Stimulated activated naive CD8-positive, alpha-beta T cell treated with anti-CD3 and anti-CD28 coated beads, Interleukin-15, amount 100 ng/mL, for 72 hours (primary cell): ENCODE results near the gene SPATA3.
"Not testable (repeated sequence)": the region's sequence is repeated elsewhere in the genome, so short reads cannot be mapped to it uniquely, and the experiment has no call there.

ENCODE experiments used
- ATAC-seq: fragments of 150-1000 bp; cut with Tn5 transposase; 2 replicates; pipeline ENCODE4 v1.10.0; 2021; ENCODE audit warnings: mild to moderate bottlenecking, moderate library complexity
- DNase-seq, 2 donors: peaks; one replicate each; pipeline ENCODE4 v3.0.0; 2021 to 2022
- H3K27ac Mint-ChIP-seq, 2 donors: one replicate each; pipeline ENCODE4 v1.8.0; 2022; ENCODE audit warnings: mild to moderate bottlenecking in 2 of 2, mixed read lengths in 2 of 2, moderate library complexity in 2 of 2
- H3K27me3 Mint-ChIP-seq: one replicate; pipeline ENCODE4 v1.8.0; 2022; ENCODE audit warnings: mixed read lengths
- H3K4me1 Mint-ChIP-seq: one replicate; pipeline ENCODE4 v1.8.0; 2022; ENCODE audit warnings: mild to moderate bottlenecking, mixed read lengths
- H3K4me3 Mint-ChIP-seq, 2 donors: one replicate each; pipeline ENCODE4 v1.8.0; 2022; ENCODE audit warnings: mild to moderate bottlenecking in 2 of 2, mixed read lengths in 2 of 2, moderate library complexity in 1 of 2
- H3K9me3 Mint-ChIP-seq, 2 donors: one replicate each; pipeline ENCODE4 v1.8.0; 2022; ENCODE audit warnings: mixed read lengths in 2 of 2

Gene SPATA3

DNA sequence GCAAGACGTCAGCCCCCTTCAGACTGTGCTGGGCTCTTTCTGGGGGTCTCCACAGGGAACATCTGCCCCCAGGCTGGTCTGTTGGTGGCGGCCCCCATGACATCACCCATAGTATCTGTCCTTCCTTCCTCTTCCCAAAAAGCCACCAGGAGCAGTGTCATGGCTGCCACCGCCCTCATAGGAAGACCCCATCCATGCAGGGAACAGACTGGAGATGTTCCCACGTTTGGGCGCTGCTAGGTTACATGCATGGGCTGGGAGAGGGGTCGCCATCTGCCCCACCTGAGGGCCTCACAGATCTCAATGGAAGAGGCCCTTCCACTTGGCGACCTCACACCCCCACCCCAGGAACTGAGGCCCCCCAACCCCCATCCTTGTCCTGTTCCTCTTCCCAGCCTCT is 5.1 kb downstream of the SPATA3 start:
- peaks cover 26 to 31% of the 10 kb centered on the region in 2 donors for H3K9me3 Mint-ChIP-seq
- peaks cover 12% of the 10 kb centered on the region for H3K4me1 Mint-ChIP-seq
- peak overlapping the region in 1 of 2 donors; percentile 20 for H3K27ac Mint-ChIP-seq
- peaks cover 61% of the 10 kb centered on the region for H3K27me3 Mint-ChIP-seq
- no peak for ATAC-seq
- DNase-seq = no peak
- no peak overlapping the region for H3K4me3 Mint-ChIP-seq

DNA sequence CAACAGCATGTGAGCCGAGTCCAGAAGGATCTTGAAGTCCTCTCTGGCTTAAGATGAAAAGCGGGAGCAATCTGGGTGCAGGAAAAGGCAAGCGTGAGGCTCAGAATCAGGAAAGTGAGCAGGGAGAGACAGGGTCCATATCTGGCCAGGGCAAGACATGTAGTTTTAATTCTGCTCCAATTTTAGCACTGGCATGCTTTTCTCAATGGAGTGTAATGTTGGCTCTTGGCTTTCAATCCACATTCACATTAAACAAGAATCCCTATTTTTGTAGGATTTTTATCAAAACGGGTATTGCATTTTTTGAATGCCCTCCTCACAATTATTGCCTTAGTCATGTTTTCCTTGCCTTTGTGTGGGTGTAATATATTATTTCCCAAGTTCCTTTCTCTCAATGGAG is 6.0 kb downstream of the SPATA3 start:
- H3K4me3 Mint-ChIP-seq = no peak overlapping the region
- DNase-seq (no peak), ATAC-seq (no peak)
- H3K4me1 Mint-ChIP-seq = peaks cover 12% of the 10 kb centered on the region
- H3K27ac Mint-ChIP-seq = no peak overlapping the region
- H3K9me3 Mint-ChIP-seq = peaks cover 22 to 26% of the 10 kb centered on the region in 2 donors
- peaks cover 52% of the 10 kb centered on the region for H3K27me3 Mint-ChIP-seq

DNA sequence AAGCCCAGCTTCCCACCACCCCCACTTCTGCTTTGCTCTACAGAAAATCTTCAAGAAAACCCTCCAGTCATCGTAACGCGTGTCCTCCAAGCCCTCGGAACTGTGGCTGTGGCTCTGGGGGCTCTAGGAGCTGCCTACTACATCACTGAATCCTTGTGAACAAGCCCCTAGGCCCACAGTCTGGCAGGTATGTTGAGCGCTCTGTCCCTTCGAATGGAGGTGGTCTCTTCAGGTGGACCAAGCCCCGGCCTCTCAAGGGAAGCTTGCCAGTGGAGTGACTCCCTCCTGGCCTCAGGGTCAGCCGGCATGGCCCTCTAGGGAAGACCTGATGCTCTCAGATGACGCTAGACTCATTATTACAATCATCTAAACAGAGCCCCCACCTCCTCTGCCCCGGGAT is 6.7 kb downstream of the SPATA3 start:
- DNase-seq (no peak), ATAC-seq (no peak)
- H3K4me3 Mint-ChIP-seq = no peak overlapping the region
- peaks cover 48% of the 10 kb centered on the region for H3K27me3 Mint-ChIP-seq
- peaks cover 12% of the 10 kb centered on the region for H3K4me1 Mint-ChIP-seq
- H3K9me3 Mint-ChIP-seq = peaks cover 19 to 20% of the 10 kb centered on the region in 2 donors
- no peak overlapping the region for H3K27ac Mint-ChIP-seq

DNA sequence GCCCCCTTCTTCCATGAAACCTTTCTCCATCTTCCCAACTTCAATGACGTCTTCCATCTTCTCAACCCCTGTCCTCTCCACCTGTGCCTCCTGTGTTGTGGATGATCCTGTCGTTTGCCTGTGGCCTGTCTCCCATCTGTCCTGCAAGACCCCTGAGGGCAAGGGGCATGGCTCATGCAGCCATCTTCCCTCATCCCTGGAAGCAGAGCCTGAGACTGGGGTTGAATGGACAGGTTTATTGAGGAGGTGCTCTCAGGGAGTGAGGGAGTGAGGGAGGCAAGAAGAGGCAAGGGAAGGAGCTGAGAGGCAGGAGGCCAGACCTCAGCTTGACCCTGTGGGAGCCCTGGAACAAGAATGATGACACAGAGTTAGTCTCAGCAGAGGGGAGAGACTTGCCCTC is 7.3 kb downstream of the SPATA3 start:
- Mint-ChIP-seq H3K27me3 (peaks cover 48% of the 10 kb centered on the region), H3K27ac (no peak overlapping the region), H3K9me3 (peaks cover 19 to 20% of the 10 kb centered on the region in 2 donors), H3K4me1 (peaks cover 12% of the 10 kb centered on the region), H3K4me3 (no peak overlapping the region)
- no peak for ATAC-seq
- no peak for DNase-seq

DNA sequence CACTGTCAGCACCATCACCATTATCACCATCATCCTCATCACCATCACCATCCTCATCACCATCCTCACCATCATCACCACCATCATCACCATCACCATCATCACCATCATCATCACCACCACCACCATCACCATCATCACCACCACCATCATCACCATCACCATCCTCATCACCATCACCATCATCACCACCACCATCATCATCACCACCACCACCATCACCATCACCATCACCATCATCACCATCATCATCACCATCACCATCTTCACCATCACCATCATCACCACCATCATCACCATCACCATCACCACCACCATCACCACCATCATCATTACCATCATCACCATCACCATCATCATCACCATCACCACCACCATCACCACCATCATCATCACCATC is 9.0 kb downstream of the SPATA3 start:
- Mint-ChIP-seq H3K27me3 (peaks cover 35% of the 10 kb centered on the region), H3K4me1 (peaks cover 12% of the 10 kb centered on the region), H3K9me3 (peaks cover 19 to 20% of the 10 kb centered on the region in 2 donors)
- not testable (repeated sequence) for DNase-seq, ATAC-seq, H3K4me3 Mint-ChIP-seq, H3K27ac Mint-ChIP-seq

DNA sequence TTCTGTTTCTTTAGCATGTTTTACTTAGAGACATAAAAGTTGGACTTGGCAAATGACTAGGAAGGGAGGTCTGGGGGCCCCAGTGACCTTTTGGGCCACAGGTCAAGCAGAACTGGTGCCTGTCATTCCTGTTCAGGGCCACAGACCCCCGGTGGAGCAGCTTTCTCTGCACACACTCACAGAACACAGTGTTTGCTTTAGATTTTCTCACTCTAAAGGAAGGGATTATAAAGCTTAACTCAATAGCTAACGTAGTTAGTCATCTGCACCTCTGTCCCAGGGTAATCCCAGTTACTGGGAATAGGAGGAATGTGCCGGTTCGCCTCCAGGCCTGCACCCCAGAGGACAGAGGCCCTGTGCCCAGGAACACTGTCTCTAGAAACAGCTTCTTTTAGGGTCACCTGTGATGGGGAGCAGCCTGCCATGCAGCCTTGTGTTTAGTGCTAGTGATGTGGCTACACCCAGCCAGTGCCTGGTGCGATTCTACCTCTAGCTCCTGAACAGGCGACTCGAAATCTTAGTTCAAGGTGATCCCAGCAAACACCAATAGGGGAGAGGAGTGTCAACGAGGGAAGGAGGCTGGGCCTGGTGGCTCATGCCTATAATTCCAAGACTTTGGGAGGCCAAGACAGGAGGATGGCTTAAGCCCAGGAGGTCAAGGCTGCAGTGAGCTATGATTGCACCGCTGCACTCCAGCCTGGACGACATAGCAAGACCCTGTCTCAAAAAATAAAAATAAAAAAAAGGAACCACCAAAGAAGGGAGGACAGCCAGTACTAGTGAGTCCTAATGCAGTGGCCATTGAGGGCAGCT is 11.6 kb downstream of the SPATA3 start:
- H3K27me3 Mint-ChIP-seq = peaks cover 19% of the 10 kb centered on the region
- peaks cover 19 to 20% of the 10 kb centered on the region in 2 donors for H3K9me3 Mint-ChIP-seq
- DNase-seq (no peak), ATAC-seq (no peak)
- no peak overlapping the region for H3K4me3 Mint-ChIP-seq
- H3K27ac Mint-ChIP-seq = peak overlapping the region in 1 of 2 donors; percentile 81
- H3K4me1 Mint-ChIP-seq = no peaks in the 10 kb centered on the region

DNA sequence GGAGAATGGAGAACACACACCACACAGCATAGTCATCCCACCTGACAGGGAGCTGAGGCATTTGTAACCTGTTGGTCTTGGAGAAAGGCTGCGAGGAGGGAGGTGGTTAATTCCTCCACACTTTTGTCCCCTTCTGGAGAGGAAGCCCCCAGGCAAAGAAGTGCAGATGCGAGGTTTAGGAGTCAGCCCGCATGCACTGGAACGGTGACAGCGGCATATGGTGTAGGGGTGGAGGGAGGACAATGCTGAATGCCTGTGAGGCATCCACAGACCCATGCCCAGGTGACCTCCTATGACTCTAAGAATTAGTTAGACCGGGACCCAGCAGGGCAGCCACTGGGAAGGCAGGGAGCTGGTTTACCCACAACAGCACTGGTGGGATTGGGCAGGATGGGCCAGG is 12.2 kb downstream of the SPATA3 start:
- Mint-ChIP-seq H3K27me3 (peaks cover 18% of the 10 kb centered on the region), H3K4me1 (no peaks in the 10 kb centered on the region), H3K4me3 (no peak overlapping the region), H3K27ac (no peak overlapping the region), H3K9me3 (peaks cover 19 to 20% of the 10 kb centered on the region in 2 donors)
- no peak for ATAC-seq
- DNase-seq = no peak

DNA sequence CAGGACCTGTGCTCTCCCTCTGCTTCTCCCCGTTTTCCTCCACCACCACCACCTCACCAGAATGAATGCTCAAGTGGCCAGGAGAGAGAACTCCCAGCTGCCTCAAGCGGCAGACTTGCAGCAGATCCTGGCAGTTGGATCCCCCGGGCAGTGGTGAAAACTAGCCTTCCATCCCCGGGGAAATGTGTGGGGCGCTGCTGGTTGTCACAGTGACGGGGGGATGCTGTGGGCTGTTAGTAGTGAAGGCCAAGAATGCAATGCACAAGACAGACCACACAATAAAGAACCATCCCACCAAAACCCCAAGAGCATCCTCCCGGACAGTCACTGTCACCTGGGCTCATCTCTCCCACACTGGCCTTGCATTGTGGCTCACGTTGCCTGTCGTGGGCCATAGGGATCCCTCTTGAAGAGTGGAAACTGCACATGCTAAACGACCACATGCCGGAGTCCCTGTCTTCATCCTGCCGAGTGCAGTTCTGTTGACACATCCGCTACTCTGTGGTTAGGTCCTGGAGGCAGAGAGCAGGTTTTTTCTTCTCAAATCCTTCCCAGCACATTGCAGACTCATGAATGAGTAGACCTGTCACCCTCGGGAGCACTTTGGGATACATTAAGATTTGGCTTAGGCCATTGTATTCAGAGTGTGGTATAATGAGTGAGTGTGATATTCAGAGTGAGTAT is 13.5 kb downstream of the SPATA3 start:
- H3K4me3 Mint-ChIP-seq = no peak overlapping the region
- no peak for DNase-seq

DNA sequence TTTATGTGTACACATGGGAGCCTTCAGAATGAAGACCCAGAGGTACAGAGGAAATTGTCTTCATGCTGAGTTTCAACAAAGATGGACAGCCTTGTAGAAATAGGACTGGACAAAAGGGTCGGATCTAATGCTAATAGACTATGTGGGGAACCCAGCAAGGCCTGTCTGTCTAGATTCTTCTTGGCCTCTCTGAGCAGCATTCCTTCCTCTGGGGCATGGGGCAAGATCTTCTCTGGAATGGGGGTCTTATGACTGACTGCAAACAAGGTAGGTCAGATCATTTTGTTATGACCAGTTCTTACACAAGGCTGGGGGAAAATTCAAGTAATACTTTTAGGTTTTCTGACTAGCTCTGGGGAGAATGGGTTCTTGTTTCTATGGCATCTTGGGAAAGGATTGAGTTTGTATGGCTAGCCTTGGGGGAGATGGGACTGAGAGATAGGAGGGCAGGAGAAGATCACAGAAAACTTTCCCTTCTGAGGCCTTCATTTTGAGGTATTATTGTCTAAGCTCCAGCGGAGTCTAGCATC is 14.3 kb downstream of the SPATA3 start:
- Mint-ChIP-seq H3K27me3 (peaks cover 25% of the 10 kb centered on the region), H3K9me3 (peaks cover 4 to 6% of the 10 kb centered on the region in 2 donors), H3K27ac (peak overlapping the region in 1 of 2 donors; percentile 49), H3K4me1 (no peaks in the 10 kb centered on the region), H3K4me3 (no peak overlapping the region)
- no peak for DNase-seq
- ATAC-seq = no peak

More for the DNA sequence above, 13.5 kb downstream of the SPATA3 start:
- Mint-ChIP-seq H3K9me3 (peaks cover 13 to 14% of the 10 kb centered on the region in 2 donors), H3K27ac (no peak overlapping the region), H3K4me1 (no peaks in the 10 kb centered on the region), H3K27me3 (peaks cover 17% of the 10 kb centered on the region)
- ATAC-seq = no peak

DNA sequence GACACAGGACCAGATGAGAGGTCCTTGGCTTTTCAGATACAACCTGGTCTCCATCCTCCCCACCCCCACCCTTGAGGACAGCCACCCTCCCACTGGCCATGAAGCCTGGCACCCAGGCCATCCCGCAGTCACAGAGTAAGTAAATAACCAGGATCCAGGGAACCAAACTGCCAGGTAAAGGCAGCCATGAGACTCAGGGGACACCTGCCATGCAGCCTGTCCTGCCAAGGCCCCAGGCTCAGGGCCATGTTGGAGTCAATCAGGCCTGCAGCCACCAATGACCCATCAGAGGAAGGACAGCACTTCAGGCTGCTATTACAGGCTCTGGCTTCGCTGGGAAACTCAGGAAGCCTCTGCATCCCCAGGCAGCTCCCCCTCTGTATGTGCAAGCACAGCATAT is 15.6 kb downstream of the SPATA3 start:
- H3K9me3 Mint-ChIP-seq = no peaks in the 10 kb centered on the region
- DNase-seq (no peak), ATAC-seq (no peak)
- no peak overlapping the region for H3K27ac Mint-ChIP-seq
- H3K4me3 Mint-ChIP-seq = no peak overlapping the region
- H3K4me1 Mint-ChIP-seq = no peaks in the 10 kb centered on the region
- peaks cover 31% of the 10 kb centered on the region for H3K27me3 Mint-ChIP-seq

DNA sequence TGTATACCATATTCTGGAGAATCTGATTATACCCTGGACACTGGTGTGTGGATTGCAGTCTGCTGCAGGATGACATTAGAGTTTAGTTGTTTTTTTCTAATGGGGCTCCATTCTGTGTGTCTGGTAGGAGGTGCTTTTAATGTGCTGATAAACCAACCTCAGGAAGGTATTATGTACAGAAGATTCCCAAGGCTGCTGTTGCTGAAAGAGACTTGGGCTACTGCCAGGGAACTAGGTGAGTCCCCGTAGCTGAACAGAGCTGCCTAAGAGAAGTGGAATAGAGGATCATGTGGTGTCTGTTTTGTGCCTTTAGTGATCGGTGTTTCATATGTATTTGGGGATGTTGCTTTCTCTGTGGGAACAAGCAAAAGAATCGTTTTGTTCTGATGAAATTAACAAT is 16.5 kb downstream of the SPATA3 start:
- Mint-ChIP-seq H3K4me3 (no peak overlapping the region), H3K9me3 (no peaks in the 10 kb centered on the region), H3K27ac (no peak overlapping the region), H3K27me3 (peaks cover 40% of the 10 kb centered on the region), H3K4me1 (no peaks in the 10 kb centered on the region)
- no peak for ATAC-seq
- no peak for DNase-seq

DNA sequence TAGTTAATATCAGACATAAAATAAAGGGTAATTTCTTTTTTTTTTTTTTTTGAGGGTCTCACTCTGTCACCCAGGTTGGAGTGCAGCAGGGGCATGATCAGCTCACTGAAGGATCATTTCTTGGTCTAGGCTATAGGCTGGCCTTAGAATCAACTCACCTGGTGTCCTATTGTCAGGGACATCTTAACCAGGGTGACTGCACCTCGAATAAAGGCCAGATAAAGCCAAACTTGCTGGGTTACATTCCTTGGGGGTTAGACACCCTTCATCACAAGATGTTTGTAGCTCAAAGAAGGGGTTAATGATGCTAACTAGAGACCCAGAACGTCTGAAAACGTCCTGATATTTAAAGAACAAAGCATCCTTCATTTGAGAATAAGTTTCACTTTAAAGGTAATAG is 17.9 kb downstream of the SPATA3 start:
- Mint-ChIP-seq H3K27me3 (peaks cover 41% of the 10 kb centered on the region), H3K4me3 (no peak overlapping the region), H3K9me3 (no peaks in the 10 kb centered on the region), H3K27ac (no peak overlapping the region), H3K4me1 (no peaks in the 10 kb centered on the region)
- DNase-seq (no peak), ATAC-seq (no peak)

DNA sequence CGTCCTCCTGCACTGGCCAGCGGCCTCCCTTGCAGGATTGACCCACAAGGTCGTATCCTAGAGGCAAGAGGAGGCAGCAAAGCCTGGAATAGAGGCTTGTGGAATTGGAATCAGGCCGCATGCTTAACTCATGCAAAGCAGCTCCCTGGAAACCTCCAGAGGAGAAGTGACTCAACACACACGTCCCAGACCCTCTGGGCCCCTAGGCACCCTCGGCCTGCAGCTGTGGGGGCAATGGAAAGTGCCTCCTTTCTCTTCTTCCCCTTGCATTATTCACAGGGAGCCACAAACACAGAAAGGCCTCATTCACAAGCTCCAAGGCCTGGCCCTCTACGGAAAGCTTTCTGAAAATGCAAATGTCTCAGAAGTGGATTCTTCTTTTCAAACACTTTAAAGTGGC is 19.6 kb downstream of the SPATA3 start:
- DNase-seq (no peak), ATAC-seq (no peak)
- Mint-ChIP-seq H3K27ac (no peak overlapping the region), H3K27me3 (peaks cover 52% of the 10 kb centered on the region), H3K4me3 (no peak overlapping the region), H3K4me1 (no peaks in the 10 kb centered on the region), H3K9me3 (no peaks in the 10 kb centered on the region)

DNA sequence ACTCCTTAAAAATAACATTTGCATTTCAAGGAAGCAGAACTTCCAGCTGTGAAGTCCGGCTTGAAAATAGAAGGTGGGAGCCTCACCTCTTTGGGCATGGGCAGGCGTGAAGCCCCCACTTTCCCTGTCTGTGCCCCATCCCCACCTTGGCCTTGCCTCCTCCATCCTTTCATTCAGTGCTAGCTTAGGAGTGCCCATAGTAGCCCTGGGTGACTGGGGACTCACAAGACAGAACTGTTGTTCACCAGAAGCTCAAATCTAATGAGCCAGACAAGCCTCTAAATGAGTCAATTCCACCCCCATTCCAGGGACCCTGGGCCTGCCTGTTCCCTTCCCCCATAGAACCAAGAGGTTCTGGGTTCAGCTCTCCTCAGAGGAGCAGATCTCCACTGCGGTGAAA is 20.0 kb downstream of the SPATA3 start:
- Mint-ChIP-seq H3K4me3 (no peak overlapping the region), H3K9me3 (no peaks in the 10 kb centered on the region), H3K4me1 (no peaks in the 10 kb centered on the region), H3K27me3 (peaks cover 52% of the 10 kb centered on the region), H3K27ac (no peak overlapping the region)
- ATAC-seq = no peak
- no peak for DNase-seq

DNA sequence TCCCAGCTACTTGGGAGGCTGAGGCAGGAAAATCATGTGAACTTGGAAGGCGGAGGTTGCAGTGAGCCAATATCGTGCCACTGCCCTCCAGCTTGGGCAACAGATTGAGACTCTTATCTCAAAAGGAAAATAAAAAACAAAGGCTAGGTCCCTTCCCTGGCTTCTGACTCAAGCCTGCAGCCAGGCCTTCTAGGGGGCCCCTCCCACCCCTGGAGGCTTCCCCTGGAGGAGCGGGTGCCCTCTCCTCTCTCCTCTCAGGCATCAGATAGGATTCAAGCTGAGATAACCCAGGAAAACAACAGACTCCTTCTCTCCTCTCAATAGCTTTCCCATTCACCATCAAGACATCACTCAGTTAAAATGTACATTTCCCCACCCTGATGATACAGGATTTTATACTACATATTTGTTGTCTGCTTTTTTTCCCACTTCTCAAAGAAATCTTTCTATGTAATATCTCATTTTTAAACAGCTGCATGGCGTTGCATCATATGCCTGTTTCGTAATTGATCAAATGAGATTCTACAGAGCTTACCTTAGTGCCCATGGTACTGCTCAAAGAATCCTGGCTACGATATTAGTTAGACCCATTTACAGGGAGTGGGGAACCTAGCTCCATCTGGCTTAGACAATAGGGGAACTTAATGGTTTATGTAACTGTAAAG is 20.8 kb downstream of the SPATA3 start:
- H3K27me3 Mint-ChIP-seq = peaks cover 49% of the 10 kb centered on the region
- no peaks in the 10 kb centered on the region for H3K4me1 Mint-ChIP-seq
- H3K9me3 Mint-ChIP-seq = no peaks in the 10 kb centered on the region
- no peak overlapping the region for H3K27ac Mint-ChIP-seq
- DNase-seq = no peak
- no peak for ATAC-seq
- H3K4me3 Mint-ChIP-seq = no peak overlapping the region

DNA sequence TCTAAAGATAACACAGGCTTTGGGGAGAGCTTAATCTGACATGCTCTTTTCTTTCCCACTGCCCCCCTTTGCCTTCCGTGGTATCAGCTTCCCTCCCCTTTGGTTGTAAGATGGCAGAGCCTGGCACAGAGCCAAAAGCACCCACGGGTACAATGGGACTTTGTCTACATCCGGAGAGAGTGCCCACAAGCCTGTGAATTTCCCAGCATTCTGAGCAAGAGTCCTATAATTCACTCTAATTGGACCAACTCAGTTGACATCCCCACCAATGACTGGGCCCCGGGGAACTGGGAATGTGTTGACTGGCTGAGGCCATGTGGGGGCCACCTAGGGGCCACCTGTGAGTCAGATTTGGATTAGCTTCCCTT is 21.3 kb downstream of the SPATA3 start:
- H3K4me1 Mint-ChIP-seq = no peaks in the 10 kb centered on the region
- ATAC-seq = no peak
- H3K4me3 Mint-ChIP-seq = no peak overlapping the region
- no peaks in the 10 kb centered on the region for H3K9me3 Mint-ChIP-seq
- H3K27me3 Mint-ChIP-seq = peaks cover 44% of the 10 kb centered on the region
- H3K27ac Mint-ChIP-seq = no peak overlapping the region
- no peak for DNase-seq
